NCI-H446 treated with DMSO at 0.1 percent for 48 hours (cell line): ENCODE results near the gene SKIL.

Experiments
- DNase-seq: peaks from one replicate; lab custom pipeline; 2025; lab: John Stamatoyannopoulos, UW

The SKIL gene

GRCh38 chr3:170437696-170438407, 80.3 kb downstream of the SKIL start:
- DNase-seq = no peak

DNA sequence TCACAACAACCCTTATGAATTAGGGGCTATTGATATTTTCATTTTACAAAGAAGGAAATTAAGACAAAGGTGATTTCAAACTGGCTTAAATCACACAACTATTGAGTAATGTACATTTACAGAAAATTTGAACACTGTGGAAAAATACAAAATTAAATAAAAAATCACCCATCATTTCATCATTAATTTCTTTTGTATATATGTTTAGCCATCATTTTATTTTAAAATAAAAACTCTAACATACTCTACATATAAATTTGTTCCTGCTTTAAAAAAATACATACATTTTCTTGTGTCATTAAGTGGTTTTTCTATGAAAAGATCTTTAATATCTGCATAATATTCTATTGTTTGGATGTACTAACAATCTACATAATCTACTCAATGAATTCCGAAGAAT, 81.3 kb downstream of the SKIL start:
- DNase-seq = no peak

- DNase-seq = no peak
These were observed 82.8 kb downstream of the SKIL start for GRCh38 chr3:170440344-170440743.

DNA sequence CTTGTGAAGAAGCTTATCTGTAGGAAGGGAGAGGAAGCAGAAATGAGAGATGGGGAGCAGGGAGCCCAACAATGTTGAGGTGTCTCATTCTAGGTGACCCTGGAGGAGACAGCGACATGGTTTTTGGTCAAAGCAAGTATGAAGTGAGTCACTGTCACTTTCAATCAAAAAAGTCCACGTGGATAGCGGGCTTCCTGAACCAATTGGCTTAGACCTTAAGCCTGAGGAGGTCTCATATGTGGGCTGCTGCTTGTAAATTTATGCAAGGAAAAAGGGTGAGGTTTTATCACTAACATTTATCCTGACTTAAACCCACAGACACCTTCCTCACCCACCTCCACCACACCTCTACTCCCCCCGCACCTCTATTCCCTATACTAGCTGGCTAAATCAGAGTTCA, 83.9 kb downstream of the SKIL start:
- no peak for DNase-seq

GRCh38 chr3:170442947-170443346, 85.4 kb downstream of the SKIL start:
- no peak for DNase-seq

GRCh38 chr3:170443457-170443856, 85.9 kb downstream of the SKIL start:
- DNase-seq = no peak
